CD4-positive, alpha-beta T cell treated with Interleukin-1 beta for 1 hour (primary cell): ENCODE measurements around the gene SERPINB6.
A peak's percentile ranks its signal among the peaks of the same experiment; 100 is the strongest.
"Not testable (repeated sequence)": the region's sequence is repeated elsewhere in the genome, so short reads cannot be mapped to it uniquely, and the experiment has no call there.

Experiments used
- DNase-seq, 2 donors: peaks; one replicate each; pipeline ENCODE4 v3.0.0-alpha.2; 2020 to 2022

SERPINB6 gene

GRCh38 chr6:2976060-2976459 lies 4.7 kb upstream of the SERPINB6 start:
- no peak for DNase-seq

DNA sequence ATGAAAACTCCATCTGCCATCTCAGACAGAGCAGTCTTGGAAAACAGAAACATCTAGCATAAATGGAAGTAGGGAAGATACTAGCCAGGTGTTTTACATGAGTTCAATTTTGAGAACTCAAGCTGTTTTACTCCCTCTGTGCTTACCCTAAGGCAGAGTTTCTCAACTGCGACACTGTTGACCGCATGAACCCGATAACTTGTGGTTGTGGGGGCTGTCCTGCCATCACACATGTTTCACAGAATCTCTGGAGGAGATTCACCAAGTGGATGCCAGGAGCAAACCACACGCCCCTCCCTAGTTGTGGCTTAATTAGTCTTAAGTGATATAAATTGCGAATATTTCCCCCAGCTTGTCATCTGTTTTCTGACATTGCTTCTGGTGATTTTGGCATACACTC lies 2.3 kb upstream of the SERPINB6 start:
- peak; percentile 18 to 41 for DNase-seq

GRCh38 chr6:2973180-2973579 lies 1.8 kb upstream of the SERPINB6 start:
- not testable (repeated sequence) for DNase-seq

GRCh38 chr6:2972685-2973084 lies 1.3 kb upstream of the SERPINB6 start:
- not testable (repeated sequence) for DNase-seq

DNA sequence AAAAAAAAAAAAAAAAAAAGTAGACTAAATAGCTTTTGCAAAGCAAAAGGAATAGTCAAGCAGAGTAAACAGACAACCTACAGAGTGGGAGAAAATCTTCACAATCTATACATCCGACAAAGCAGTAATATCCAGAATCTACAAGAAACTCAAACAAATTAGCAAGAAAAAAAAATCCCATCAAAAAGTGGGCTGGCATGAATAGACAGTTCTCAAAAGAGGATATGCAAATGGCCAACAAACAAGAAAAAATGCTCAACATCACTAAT lies 786 bp upstream of the SERPINB6 start:
- DNase-seq: not testable (repeated sequence)

DNA sequence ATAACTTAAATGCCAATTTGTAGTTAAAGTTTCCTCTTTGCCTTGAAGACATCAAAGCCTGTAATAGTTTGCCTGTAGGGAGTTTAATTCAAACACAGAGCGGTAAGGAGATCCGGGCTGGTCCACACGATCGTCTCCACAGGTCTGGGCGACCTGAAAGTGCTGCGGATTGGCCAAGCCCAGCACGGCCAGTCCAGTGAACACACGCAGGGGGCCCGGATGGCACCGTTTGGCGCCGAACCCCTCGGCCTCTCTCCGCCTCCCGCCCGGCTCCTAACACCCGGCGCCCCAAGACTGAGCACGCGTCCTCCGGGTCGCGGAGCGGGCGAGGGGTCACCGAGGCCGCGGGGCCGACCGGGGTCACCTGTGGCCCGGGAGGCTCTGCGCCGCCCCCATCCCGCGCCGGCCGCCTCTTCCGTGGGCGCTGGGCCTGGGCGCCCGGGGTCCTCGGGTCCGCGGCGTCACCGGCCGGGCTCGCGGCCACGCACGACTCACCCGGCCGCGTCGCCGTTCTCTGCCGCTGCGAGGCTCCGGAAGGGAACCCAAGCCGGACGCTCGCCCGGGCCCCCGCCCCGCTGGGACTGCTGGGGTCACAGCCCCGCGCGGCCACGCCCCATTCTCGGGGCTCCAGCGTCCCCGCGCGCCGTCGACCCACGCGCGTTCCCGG lies 481 bp downstream of the SERPINB6 start:
- peak; percentile 61 to 64 for DNase-seq

DNA sequence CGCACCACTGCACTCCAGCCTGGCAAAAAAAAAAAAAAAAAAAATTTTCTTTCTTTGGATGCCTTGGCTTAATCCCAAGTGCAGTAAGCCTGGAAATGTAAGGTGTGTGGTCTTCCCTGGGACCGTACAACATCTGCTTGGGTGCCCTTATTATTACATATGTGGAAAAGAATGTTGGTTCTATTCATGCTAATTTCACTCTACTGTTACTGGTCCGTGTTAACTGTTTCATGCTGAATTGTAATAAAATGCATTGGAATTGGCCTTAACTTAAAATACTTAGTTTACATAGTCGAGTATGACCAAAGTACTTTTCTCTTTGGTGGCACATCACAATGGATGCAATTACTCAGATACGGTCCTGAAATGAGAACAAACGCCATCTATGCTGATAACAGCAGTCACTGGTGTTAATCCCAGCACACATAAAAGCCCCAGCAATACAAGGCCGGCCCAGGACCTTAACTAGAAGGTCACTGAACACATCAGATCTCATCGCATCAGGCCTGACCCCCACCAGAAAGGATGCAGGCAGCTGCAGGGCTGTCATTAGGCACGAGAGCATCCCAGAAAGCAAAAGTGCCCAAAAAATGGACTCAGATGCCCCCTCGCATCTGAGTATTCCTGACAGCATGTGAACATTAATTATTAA lies 1.2 kb downstream of the SERPINB6 start:
- no peak for DNase-seq

DNA sequence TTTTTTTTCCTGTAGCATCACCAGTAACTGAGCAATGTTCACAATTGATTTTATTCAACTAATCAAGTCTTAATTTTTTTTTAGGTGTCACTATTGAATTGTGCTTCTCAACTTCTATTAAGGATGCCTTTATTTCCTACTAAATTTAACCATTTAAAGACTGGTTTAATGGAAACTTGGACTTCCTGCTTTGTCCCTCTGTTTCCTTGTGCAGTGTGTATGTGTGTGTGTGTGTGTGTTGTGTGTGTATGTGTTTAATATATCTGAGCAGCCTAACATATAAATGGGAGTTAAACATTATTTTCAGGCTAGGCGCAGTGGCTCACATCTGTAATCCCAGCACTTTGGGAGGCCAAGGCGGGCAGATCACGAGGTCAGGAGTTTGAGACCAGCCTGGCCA lies 1.8 kb downstream of the SERPINB6 start:
- DNase-seq: no peak

DNA sequence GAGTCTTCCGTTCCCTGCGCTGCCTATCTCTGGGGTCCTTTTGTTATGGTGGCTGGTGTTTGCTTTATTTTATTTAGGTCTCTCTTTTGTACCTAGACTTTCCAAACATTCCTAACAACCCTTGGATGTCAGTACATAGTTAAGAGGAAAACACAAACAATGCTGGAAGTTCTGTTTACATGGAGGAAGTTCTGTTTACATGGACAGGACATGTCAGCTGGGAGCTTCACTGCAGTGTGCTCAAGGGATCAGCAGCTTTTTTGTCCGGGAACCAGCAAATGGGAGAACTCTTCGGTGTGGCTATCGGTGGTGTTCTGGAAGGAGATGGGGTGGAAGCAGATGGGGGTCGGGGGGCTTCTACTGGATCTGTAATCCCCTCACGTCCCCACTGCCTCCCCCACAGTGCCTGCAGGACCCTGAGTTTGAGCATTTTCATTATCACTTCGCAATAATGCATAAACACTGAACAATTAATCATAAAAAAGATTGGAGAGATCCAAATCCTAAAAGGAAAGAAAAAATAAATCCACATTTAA lies 2.7 kb downstream of the SERPINB6 start:
- DNase-seq: no peak

DNA sequence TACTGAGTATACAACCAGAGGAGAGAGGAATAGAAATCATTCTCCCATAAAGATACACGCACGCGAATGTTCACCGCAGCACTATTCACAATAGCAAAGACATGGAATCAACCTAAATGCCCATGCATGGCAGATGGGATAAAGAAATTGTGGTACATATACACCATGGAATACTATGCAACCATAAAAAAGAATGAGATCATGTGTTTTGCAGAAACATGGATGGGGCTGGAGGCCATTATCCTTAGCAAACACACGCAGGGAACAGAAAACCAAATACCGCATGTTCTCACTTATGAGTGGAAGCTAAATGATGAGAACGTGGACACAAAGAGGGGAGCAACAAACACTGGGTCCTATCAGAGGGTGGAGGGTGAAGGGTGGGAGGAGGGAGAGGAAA lies 3.4 kb downstream of the SERPINB6 start:
- no peak for DNase-seq

GRCh38 chr6:2966347-2966746 lies 5.0 kb downstream of the SERPINB6 start:
- DNase-seq: no peak

- no peak for DNase-seq
Measured at GRCh38 chr6:2964793-2965505, 6.4 kb downstream of the SERPINB6 start.

- no peak for DNase-seq
Measured at GRCh38 chr6:2963756-2964155, 7.6 kb downstream of the SERPINB6 start.

DNA sequence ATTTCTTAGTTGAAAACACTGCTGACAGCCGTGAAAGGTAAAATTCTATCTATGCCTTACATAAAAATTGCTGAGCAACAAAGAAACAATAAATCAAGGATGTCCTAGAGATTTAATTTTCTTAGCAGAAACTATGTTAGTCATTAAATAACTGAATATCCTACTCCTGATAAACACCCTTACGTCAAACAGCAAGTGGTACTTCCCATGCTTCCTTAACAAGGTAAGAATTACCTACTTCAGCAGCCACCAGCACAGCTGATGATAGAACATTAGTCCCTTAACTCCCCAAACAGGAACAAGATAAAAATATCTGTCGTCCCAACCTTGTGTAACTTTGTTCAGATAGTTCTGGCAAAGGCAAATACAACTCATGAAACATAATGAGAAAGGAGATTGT lies 8.7 kb downstream of the SERPINB6 start:
- no peak for DNase-seq

DNA sequence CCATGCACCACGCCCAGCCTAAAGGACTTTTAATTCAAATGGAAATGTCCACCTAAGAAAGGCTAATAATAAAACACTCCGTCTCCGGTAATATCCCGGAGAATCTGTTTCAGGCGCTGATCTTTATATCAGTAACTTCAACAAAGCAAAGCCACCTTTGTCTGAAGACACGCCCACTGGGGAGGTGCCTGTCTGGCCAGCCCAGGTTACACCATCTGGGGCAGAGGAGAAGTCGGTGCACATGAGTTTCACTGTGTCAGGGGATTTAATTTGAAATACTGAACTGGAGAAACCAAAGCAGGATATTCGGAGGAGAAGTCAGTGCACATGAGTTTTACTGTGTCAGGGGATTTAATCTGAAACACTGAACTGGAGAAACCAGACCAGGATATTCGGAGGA lies 9.4 kb downstream of the SERPINB6 start:
- no peak for DNase-seq

DNA sequence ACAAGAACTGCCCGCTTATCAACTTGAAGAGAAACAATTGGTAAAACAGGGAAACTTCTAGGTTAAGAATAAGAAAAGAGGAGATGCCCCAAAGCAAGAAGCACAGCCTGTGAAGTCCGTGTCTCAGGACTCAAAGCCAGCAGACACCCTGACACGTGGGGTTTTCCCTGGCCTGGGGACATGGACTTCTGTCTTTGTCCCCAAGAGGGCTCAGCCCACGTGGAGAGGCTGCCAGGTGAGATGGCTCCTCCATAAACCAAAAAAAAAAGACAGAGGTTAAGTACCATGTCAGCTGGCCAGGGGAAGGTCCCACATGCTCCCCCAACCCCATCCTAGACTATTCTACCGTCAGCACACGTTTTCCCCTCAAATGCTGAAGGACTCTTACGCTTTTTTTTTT lies 9.9 kb downstream of the SERPINB6 start:
- DNase-seq: no peak

GRCh38 chr6:2960935-2961334 lies 10.4 kb downstream of the SERPINB6 start:
- DNase-seq: no peak

DNA sequence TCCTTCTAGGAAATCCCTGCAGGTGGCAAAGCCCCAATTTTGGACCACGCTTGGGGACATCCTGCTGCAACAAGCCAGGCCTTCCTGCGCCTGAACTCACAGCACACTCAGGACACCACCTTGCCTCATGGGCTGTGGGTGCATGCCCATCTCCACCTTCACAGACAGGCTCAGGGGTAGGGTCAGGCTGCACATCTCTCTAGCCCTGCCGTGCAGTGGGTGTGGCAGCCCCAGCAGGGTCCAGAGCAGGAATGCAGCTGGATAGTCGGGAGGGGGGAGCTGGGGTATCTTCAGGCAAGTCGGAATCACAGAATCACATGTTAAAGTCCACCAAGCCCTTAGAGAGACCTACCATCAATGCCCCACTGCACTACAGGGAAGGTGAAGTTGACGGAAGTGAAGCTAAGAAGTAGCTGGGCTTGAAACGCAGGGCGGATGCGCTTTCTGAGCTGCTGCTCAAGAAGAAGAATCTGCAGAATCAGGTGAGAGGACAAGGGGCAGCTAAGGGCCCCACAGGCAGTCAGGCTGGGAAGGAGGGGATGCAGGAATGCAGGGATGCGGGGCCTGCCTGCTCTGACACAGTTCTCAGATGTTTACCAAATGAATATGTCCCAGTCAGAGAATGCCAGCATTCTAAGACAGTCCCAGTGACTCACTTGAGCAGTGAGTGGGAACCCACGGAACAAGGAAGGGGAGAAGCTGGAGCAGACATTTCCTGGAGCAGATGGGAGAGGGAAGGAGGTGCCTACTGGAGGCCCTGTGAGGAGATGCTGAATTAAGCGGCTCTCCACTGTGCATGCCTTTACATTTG lies 11.3 kb downstream of the SERPINB6 start:
- DNase-seq: no peak

- DNase-seq: no peak
Measured at GRCh38 chr6:2958776-2959175, 12.6 kb downstream of the SERPINB6 start.

DNA sequence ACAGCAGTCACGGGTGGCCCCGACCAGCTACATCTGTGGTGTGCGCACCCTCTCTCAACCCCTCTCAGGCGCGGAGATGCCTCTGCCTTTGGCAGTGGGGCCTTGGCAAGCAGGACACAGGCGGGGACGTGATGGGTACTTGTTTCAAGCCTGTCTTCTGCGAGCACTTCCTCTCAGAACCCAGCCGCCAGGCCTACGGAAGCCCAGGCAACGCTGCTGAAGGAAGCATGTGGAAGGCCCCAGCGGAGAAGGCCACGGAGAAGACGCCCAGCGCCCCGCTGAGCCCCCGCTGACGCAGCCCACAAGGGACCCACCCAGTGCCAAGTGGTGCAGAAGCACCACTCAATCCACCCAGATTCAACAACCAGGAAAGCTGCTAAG lies 13.0 kb downstream of the SERPINB6 start:
- no peak for DNase-seq

GRCh38 chr6:2957696-2958330 lies 13.6 kb downstream of the SERPINB6 start:
- DNase-seq: no peak

- DNase-seq: no peak
Measured at GRCh38 chr6:2956930-2957685, 14.3 kb downstream of the SERPINB6 start.
